Measurements from ENCODE around the gene ZNF532.

- TF ChIP-seq GABPA (IDR thresholded peaks at IDR 0.05; ENCODE audit: low read depth): no peak
- no peak for TF ChIP-seq CTCF (IDR thresholded peaks at IDR 0.05; ENCODE audit: insufficient read depth, low read length)
- TF ChIP-seq POLR2AphosphoS5 (IDR thresholded peaks at IDR 0.05; ENCODE audit: low read depth): no peak
- TF ChIP-seq REST (IDR thresholded peaks at IDR 0.05; ENCODE audit: insufficient replicate concordance, low read depth): no peak
- TF ChIP-seq SPI1 (IDR thresholded peaks at IDR 0.05; ENCODE audit: borderline replicate concordance, low read depth): no peak
These were observed 45.6 kb upstream of the ZNF532 start for GRCh38 chr18:58819051-58819450.

Measured in HL-60 (cell line).